Calu3 (cell line): ENCODE data around the gene GALNT6. TPM values are rescaled to one million over a fixed set of nuclear protein-coding genes. Genes with fewer than 3 reads are reported as not detected.

Experiments used
- BruUV-seq: library from RNA; stranded (reverse); fragments of 400-500 nt; replicated peaks from 2 replicates; lab custom pipeline; 2021; lab: Mats Ljungman, UMichigan
- CTCF ChIA-PET: fragments of 300-600 bp; sonication (Branson Sonifier 250); formaldehyde crosslinking; loops from one replicate; lab custom pipeline; 2022; ENCODE audit warnings: antibody characterized with exemption; lab: Charles Lee
- DNase-seq: peaks from one replicate; pipeline ENCODE4 v3.0.0; 2022
- H3K27ac Mint-ChIP-seq: one replicate; pipeline ENCODE4 v1.8.0; 2022; ENCODE audit warnings: mixed read lengths; ENCODE audit not compliant: unreplicated experiment
- H3K27me3 Mint-ChIP-seq: one replicate; pipeline ENCODE4 v1.8.0; 2022; ENCODE audit warnings: mixed read lengths; ENCODE audit not compliant: unreplicated experiment
- H3K36me3 Mint-ChIP-seq: one replicate; pipeline ENCODE4 v1.8.0; 2022; ENCODE audit warnings: mild to moderate bottlenecking, moderate library complexity, mixed read lengths; ENCODE audit not compliant: insufficient read depth, unreplicated experiment
- H3K4me1 Mint-ChIP-seq: one replicate; pipeline ENCODE4 v1.8.0; 2022; ENCODE audit warnings: mild to moderate bottlenecking, low read depth, mixed read lengths; ENCODE audit not compliant: unreplicated experiment
- H3K4me3 Mint-ChIP-seq: one replicate; pipeline ENCODE4 v1.8.0; 2022; ENCODE audit warnings: mild to moderate bottlenecking, low read depth, moderate library complexity, mixed read lengths; ENCODE audit not compliant: unreplicated experiment
- H3K9me3 Mint-ChIP-seq: one replicate; pipeline ENCODE4 v1.8.0; 2022; ENCODE audit warnings: low read depth, mixed read lengths; ENCODE audit not compliant: unreplicated experiment
- intact Hi-C: fragments of 100-400 bp; cut with micrococcal nuclease; formaldehyde crosslinking; loops from one replicate; pipeline ENCODE4 v1.10.0; 2022; ENCODE audit not compliant: unreplicated experiment
- total RNA-seq: library from RNA; stranded (reverse); gene quantifications from 2 replicates; pipeline ENCODE4 v1.2.3, GENCODE V29; 2022
- TF ChIP-seq, protein P1 (sequence below): fragments of 200-600 bp; IDR thresholded peaks from one replicate; pipeline ENCODE4 v1.8.0; 2022; ENCODE audit warnings: antibody characterized with exemption; ENCODE audit not compliant: unreplicated experiment

GALNT6 gene
- total RNA-seq, 1 experiment from 2014 or later, result 45.3 TPM

DNA sequence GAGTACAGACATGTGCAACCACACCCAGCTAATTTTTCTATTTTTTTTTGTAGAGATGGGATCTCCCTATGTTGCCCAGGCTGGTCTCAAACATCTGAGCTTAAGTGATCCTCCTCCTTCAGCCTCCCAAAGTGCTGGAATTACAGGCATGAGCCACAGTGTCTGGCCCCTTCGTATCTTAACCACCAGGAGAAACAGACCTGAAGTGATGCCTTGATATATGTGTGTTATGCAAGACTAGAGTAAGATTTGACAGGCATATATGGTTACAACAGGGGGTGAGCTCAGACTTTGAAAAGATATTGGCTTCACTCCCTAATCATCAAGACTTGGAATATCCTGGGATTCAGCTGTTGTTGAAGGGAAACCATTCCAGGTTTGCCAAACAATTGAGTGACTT is 10.7 kb upstream of the GALNT6 start:
- Mint-ChIP-seq H3K36me3 (no peaks in the 10 kb centered on the region), H3K27me3 (no peaks in the 10 kb centered on the region), H3K4me1 (peaks cover 11% of the 10 kb centered on the region), H3K9me3 (no peaks in the 10 kb centered on the region), H3K27ac (no peak overlapping the region), H3K4me3 (no peak overlapping the region)
- no TSS peak for BruUV-seq
- intact Hi-C loops, result no loop called here
- no peak for DNase-seq
- CTCF ChIA-PET, result no interaction called here
- TF ChIP-seq, protein P1, sequence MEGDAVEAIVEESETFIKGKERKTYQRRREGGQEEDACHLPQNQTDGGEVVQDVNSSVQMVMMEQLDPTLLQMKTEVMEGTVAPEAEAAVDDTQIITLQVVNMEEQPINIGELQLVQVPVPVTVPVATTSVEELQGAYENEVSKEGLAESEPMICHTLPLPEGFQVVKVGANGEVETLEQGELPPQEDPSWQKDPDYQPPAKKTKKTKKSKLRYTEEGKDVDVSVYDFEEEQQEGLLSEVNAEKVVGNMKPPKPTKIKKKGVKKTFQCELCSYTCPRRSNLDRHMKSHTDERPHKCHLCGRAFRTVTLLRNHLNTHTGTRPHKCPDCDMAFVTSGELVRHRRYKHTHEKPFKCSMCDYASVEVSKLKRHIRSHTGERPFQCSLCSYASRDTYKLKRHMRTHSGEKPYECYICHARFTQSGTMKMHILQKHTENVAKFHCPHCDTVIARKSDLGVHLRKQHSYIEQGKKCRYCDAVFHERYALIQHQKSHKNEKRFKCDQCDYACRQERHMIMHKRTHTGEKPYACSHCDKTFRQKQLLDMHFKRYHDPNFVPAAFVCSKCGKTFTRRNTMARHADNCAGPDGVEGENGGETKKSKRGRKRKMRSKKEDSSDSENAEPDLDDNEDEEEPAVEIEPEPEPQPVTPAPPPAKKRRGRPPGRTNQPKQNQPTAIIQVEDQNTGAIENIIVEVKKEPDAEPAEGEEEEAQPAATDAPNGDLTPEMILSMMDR, result no peak

- no peak for DNase-seq
- CTCF ChIA-PET, result no interaction called here
- Mint-ChIP-seq H3K27ac (no peak overlapping the region), H3K4me1 (peaks cover 9% of the 10 kb centered on the region), H3K9me3 (no peaks in the 10 kb centered on the region), H3K27me3 (no peaks in the 10 kb centered on the region), H3K4me3 (no peak overlapping the region), H3K36me3 (no peaks in the 10 kb centered on the region)
- intact Hi-C loops, result no loop called here
- TF ChIP-seq, protein P1, result no peak
- BruUV-seq, result no TSS peak
These were observed 10.3 kb upstream of the GALNT6 start for GRCh38 chr12:51401486-51401885.

- CTCF ChIA-PET, result no interaction called here
- H3K4me1 Mint-ChIP-seq, result peaks cover 5% of the 10 kb centered on the region
- intact Hi-C loops, result no loop called here
- no peak overlapping the region for H3K4me3 Mint-ChIP-seq
- H3K27ac Mint-ChIP-seq, result no peak overlapping the region
- no peaks in the 10 kb centered on the region for H3K27me3 Mint-ChIP-seq
- no peaks in the 10 kb centered on the region for H3K9me3 Mint-ChIP-seq
- DNase-seq, result no peak
- TF ChIP-seq, protein P1, result no peak
- BruUV-seq, result no TSS peak
- H3K36me3 Mint-ChIP-seq, result no peaks in the 10 kb centered on the region
These were observed 9.8 kb upstream of the GALNT6 start for GRCh38 chr12:51401020-51401419.

GRCh38 chr12:51399891-51400290 is 8.7 kb upstream of the GALNT6 start:
- intact Hi-C loops, result no loop called here
- Mint-ChIP-seq H3K4me1 (no peaks in the 10 kb centered on the region), H3K36me3 (no peaks in the 10 kb centered on the region), H3K9me3 (no peaks in the 10 kb centered on the region), H3K27me3 (no peaks in the 10 kb centered on the region), H3K27ac (no peak overlapping the region), H3K4me3 (no peak overlapping the region)
- TF ChIP-seq, protein P1, result no peak
- no TSS peak for BruUV-seq
- CTCF ChIA-PET, result no interaction called here
- no peak for DNase-seq
